K562 (cell line): ENCODE data around the gene SLC12A9. TPM values are rescaled to one million over a fixed set of nuclear protein-coding genes. Genes with fewer than 3 reads are reported as not detected.
A peak's percentile ranks its signal among the peaks of the same experiment; 100 is the strongest.

Source experiments
- BHLHE40 ChIP-seq: IDR thresholded peaks from 2 replicates; pipeline ENCODE4 v1.6.1; 2011; ENCODE audit warnings: low read length, improper control_type of control experiment
- HNRNPL ChIP-seq: fragments of 200-400 bp; formaldehyde crosslinking; IDR thresholded peaks from 2 replicates; pipeline ENCODE4 v1.6.1; 2017; ENCODE audit warnings: low read depth, mild to moderate bottlenecking, low read length
- NR2C2 ChIP-seq, 2 experiments: fragments of 200-800 bp in 1 of 2; sonication (Bioruptor generic) in 1 of 2; sonication (generic) in 1 of 2; formaldehyde crosslinking in 1 of 2; IDR thresholded peaks; 2 replicates each; pipeline versions ENCODE4 v1.6.1 to v1.8.0; 2016 to 2022; ENCODE audit warnings: mild to moderate bottlenecking in 1 of 2, missing compliant biosample characterization in 1 of 2, missing genetic modification characterization in 1 of 2, missing genetic modification reagents in 1 of 2
- ZNF316 ChIP-seq: fragments of 450-650 bp; IDR thresholded peaks from 2 replicates; pipeline ENCODE4 v1.6.1; 2016
- ZNF445 ChIP-seq: fragments of 250-450 bp; sonication (Bioruptor Pico); IDR thresholded peaks from 2 replicates; pipeline ENCODE4 v1.4.0; 2020; ENCODE audit warnings: low read depth, mild to moderate bottlenecking, moderate library complexity
- polyA plus RNA-seq, 8 experiments: library from polyadenylated mRNA; depleted of rRNA in 4 of 8; stranded (reverse) in 5 of 8; unstranded in 3 of 8; fragments of >200 nt; fragmentation: Nextera tagmentation in 2 of 8; fragmentation: Illumina TruSeq in 1 of 8; extraction: Ambion mirVana in 2 of 8; extraction: Trizol in 1 of 8; gene quantifications; 2 replicates each; pipeline versions ENCODE4 v1.2.1 to v1.2.3, GENCODE V29; 2011 to 2014; ENCODE audit warnings: inconsistent platforms in 1 of 8, missing spikeins in 1 of 8
- total RNA-seq, 7 experiments: library from RNA; depleted of rRNA in 6 of 7; stranded (reverse); fragments of >200 nt in 6 of 7; fragmentation: Illumina TruSeq in 2 of 7; extraction: Trizol in 2 of 7; gene quantifications; 2 replicates each; pipeline versions ENCODE4 v1.2.1 to v1.2.3, GENCODE V29; 2011 to 2021; ENCODE audit warnings: low replicate concordance in 1 of 7
- TF ChIP-seq, protein P1 (sequence below): sonication (generic); formaldehyde crosslinking; IDR thresholded peaks from 2 replicates; pipeline ENCODE4 v1.8.0; 2023; ENCODE audit warnings: missing genetic modification reagents, mild to moderate bottlenecking, borderline replicate concordance
- TF ChIP-seq, protein P2 (sequence below): fragments of 250-450 bp; sonication (Bioruptor Pico); IDR thresholded peaks from 2 replicates; pipeline ENCODE4 v1.4.0; 2020; ENCODE audit warnings: mild to moderate bottlenecking, moderate library complexity

Gene SLC12A9
- total and polyA plus RNA-seq, 9 of the 15 experiments (the other 6 are each of a cell fraction or from before 2014, with no cell fraction given), result 0.06 to 20.2 (median 10.7) TPM

DNA sequence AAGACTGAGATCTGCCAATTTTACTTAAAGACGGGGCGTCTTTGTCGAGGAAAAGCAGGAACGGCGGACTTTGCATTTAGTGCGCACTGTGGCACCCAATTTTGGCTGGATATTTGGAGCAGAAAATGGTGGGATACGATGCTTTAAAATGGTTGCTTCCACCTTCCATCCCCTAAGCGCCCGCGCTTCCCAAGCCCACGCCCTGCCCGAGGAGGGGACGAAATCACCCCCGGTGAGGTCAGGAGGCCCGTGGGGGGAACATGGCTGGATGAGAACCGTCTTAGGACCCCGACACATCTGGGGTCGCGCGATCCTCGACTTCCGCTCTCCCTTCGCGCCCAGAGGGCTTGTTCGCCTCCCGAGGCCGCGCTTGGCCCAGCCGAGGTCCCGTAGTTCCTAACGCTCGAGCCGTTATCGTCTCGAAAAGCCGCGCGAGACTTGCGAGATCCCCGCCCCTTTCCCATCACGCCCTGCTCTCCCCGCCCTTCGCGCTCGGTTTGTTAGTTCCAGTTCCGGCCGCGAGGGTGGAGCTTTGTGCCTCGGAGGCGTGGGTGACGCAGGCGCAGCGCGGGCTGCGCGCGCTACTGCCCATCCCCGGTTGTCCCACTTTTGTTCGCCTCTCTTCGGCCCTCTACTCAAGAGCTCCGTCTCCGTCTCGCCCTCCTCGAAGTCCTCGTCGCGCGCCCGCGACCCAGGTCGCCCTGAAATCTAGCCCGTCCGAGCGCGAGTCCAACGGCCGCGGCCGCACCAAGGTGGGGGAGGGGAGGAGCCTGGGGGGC is 22.3 kb downstream of the SLC12A9 start, which contains the start of gene SRRT (continued):
- peak; percentile 59 for TF ChIP-seq BHLHE40
- peak; percentile 84 for TF ChIP-seq ZNF316
- TF ChIP-seq HNRNPL, result peak; percentile 55; the same call in 1 of the 2 replicates
- TF ChIP-seq NR2C2 (CRISPR knock-in tag; IDR thresholded peaks at IDR 0.05), result peak; percentile 63; the same call in 1 of the 2 replicates
- peak; percentile 78; the same call in 1 of the 2 replicates for TF ChIP-seq NR2C2 (tag; IDR thresholded peaks at IDR 0.05)
- TF ChIP-seq, protein P1, sequence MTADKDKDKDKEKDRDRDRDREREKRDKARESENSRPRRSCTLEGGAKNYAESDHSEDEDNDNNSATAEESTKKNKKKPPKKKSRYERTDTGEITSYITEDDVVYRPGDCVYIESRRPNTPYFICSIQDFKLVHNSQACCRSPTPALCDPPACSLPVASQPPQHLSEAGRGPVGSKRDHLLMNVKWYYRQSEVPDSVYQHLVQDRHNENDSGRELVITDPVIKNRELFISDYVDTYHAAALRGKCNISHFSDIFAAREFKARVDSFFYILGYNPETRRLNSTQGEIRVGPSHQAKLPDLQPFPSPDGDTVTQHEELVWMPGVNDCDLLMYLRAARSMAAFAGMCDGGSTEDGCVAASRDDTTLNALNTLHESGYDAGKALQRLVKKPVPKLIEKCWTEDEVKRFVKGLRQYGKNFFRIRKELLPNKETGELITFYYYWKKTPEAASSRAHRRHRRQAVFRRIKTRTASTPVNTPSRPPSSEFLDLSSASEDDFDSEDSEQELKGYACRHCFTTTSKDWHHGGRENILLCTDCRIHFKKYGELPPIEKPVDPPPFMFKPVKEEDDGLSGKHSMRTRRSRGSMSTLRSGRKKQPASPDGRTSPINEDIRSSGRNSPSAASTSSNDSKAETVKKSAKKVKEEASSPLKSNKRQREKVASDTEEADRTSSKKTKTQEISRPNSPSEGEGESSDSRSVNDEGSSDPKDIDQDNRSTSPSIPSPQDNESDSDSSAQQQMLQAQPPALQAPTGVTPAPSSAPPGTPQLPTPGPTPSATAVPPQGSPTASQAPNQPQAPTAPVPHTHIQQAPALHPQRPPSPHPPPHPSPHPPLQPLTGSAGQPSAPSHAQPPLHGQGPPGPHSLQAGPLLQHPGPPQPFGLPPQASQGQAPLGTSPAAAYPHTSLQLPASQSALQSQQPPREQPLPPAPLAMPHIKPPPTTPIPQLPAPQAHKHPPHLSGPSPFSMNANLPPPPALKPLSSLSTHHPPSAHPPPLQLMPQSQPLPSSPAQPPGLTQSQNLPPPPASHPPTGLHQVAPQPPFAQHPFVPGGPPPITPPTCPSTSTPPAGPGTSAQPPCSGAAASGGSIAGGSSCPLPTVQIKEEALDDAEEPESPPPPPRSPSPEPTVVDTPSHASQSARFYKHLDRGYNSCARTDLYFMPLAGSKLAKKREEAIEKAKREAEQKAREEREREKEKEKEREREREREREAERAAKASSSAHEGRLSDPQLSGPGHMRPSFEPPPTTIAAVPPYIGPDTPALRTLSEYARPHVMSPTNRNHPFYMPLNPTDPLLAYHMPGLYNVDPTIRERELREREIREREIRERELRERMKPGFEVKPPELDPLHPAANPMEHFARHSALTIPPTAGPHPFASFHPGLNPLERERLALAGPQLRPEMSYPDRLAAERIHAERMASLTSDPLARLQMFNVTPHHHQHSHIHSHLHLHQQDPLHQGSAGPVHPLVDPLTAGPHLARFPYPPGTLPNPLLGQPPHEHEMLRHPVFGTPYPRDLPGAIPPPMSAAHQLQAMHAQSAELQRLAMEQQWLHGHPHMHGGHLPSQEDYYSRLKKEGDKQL (CRISPR knock-in tag), result no peak; the same call in 1 of the 2 replicates
- peak; percentile 70; the same call in 1 of the 2 replicates for TF ChIP-seq ZNF445 (CRISPR knock-in tag)
- TF ChIP-seq, protein P2, sequence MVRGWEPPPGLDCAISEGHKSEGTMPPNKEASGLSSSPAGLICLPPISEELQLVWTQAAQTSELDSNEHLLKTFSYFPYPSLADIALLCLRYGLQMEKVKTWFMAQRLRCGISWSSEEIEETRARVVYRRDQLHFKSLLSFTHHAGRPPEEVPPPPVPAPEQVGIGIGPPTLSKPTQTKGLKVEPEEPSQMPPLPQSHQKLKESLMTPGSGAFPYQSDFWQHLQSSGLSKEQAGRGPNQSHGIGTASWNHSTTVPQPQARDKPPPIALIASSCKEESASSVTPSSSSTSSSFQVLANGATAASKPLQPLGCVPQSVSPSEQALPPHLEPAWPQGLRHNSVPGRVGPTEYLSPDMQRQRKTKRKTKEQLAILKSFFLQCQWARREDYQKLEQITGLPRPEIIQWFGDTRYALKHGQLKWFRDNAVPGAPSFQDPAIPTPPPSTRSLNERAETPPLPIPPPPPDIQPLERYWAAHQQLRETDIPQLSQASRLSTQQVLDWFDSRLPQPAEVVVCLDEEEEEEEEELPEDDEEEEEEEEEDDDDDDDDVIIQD (CRISPR knock-in tag), result 0 out of 2 replicates have a peak, but pooled peaks have one; percentile 18
